Activated naive CD8-positive, alpha-beta T cell treated with anti-CD3 and anti-CD28 coated beads, Interleukin-2, amount 10 ng/mL, durations not matched to agents 7 days and 5 days (primary cell): ENCODE measurements around the gene DCAF15. TPM values are rescaled to one million over a fixed set of nuclear protein-coding genes. Genes with fewer than 3 reads are reported as not detected.
A peak's percentile ranks its signal among the peaks of the same experiment; 100 is the strongest.

Experiments
- ATAC-seq: fragments of 150-1000 bp; cut with Tn5 transposase; one replicate; pipeline ENCODE4 v1.10.0; 2021; ENCODE audit warnings: low read depth, moderate library complexity
- POLR2A ChIA-PET: fragments of 350-600 bp; sonication (Branson Sonifier 250); formaldehyde crosslinking; loops from one replicate; lab custom pipeline; 2021; ENCODE audit warnings: antibody characterized with exemption; lab: Charles Lee
- DNase-seq: peaks from one replicate; pipeline ENCODE4 v3.0.0; 2021
- H3K27ac Mint-ChIP-seq: one replicate; pipeline ENCODE4 v1.8.0; 2022; ENCODE audit warnings: mild to moderate bottlenecking, mixed read lengths
- H3K27me3 Mint-ChIP-seq: one replicate; pipeline ENCODE4 v1.8.0; 2022; ENCODE audit warnings: mild to moderate bottlenecking, moderate library complexity, mixed read lengths
- H3K36me3 Mint-ChIP-seq: one replicate; pipeline ENCODE4 v1.8.0; 2021; ENCODE audit warnings: mild to moderate bottlenecking, mixed read lengths
- H3K4me1 Mint-ChIP-seq: one replicate; pipeline ENCODE4 v1.8.0; 2021; ENCODE audit warnings: mixed read lengths
- H3K4me3 Mint-ChIP-seq: one replicate; pipeline ENCODE4 v1.8.0; 2022; ENCODE audit warnings: mild to moderate bottlenecking, moderate library complexity, mixed read lengths
- H3K9me3 Mint-ChIP-seq: one replicate; pipeline ENCODE4 v1.8.0; 2021; ENCODE audit warnings: mixed read lengths
- total RNA-seq, 2 experiments: library from RNA; stranded (reverse); gene quantifications; one replicate each; pipeline ENCODE4 v1.2.3, GENCODE V29; 2021

The DCAF15 gene
- 100 to 1,000 TPM; 105 to 106 TPM for total RNA-seq

- peak; percentile 95 for DNase-seq
Observed at GRCh38 chr19:13952154-13952930, at the start of gene DCAF15. Gene DCAF15 (plus strand): TSS chr19:13952509. CDS start chr19:13952513, 4 bp downstream.

DNA sequence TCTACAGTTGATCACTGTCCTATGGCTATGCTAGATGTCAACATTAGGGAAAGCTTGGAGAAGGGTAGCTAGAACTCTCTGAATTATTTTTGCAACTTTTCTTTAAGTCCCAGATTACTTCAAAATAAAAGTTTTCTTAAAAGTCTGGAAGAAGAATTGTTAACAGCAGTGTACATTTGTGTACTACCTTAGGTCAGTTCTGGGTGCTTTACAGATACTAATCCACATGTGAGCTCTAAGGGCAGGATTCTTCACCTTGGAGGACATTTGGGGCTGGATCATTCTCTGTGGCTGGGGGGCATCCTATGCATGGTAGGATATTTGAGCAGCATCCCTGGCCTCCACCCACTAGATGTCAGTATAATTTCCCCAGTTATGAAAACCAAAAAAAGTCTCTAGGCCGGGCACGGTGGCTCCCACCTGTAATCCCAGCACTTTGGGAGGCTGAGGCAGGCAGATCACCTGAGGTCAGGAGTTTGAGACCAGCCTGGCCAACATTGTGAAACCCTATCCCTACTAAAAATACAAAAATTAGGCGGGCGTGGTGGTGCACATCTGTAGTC is 49.2 kb upstream of the DCAF15 start:
- ATAC-seq (no peak), DNase-seq (no peak)
- peaks cover 28% of the 10 kb centered on the region for H3K4me1 Mint-ChIP-seq
- H3K9me3 Mint-ChIP-seq: no peaks in the 10 kb centered on the region
- H3K27me3 Mint-ChIP-seq: no peaks in the 10 kb centered on the region
- no peak overlapping the region for H3K4me3 Mint-ChIP-seq
- POLR2A ChIA-PET: interaction anchor here (0.6 to 1.3 kb wide), 5 partner anchors 30 to 233 kb away, joined by 3 to 7 read pairs (median 4); partner anchors contain the start of gene ASF1B
- H3K27ac Mint-ChIP-seq: peak overlapping the region; percentile 38
- H3K36me3 Mint-ChIP-seq: no peaks in the 10 kb centered on the region

More at GRCh38 chr19:13952154-13952930, at the start of gene DCAF15:
- peaks cover 4% of the 10 kb centered on the region for H3K36me3 Mint-ChIP-seq
- H3K27ac Mint-ChIP-seq: peak within 1 kb of the TSS; percentile 93
- H3K4me3 Mint-ChIP-seq: peak within 1 kb of the TSS; percentile 99
- no peaks in the 10 kb centered on the region for H3K27me3 Mint-ChIP-seq
- peak; percentile 99 for ATAC-seq
- POLR2A ChIA-PET: interaction anchor here (0.6 to 3.1 kb wide), 23 partner anchors 10 to 121 kb away, joined by 3 to 30 read pairs (median 4); partner anchors contain the start of genes BRME1, CC2D1A, IL27RA and MISP3
- H3K9me3 Mint-ChIP-seq: no peaks in the 10 kb centered on the region
- peaks cover 14% of the 10 kb centered on the region for H3K4me1 Mint-ChIP-seq

- no peaks in the 10 kb centered on the region for H3K9me3 Mint-ChIP-seq
- peak within 1 kb of the TSS; percentile 86 for H3K4me3 Mint-ChIP-seq
- POLR2A ChIA-PET: interaction anchor here (1.0 to 1.7 kb wide), 3 partner anchors 23 to 99 kb away, joined by 3 to 7 read pairs (median 6); partner anchors contain the start of gene DCAF15
- peak; percentile 98 for ATAC-seq
- no peaks in the 10 kb centered on the region for H3K27me3 Mint-ChIP-seq
- peak within 1 kb of the TSS; percentile 87 for H3K27ac Mint-ChIP-seq
- H3K36me3 Mint-ChIP-seq: peaks cover 7% of the 10 kb centered on the region
- H3K4me1 Mint-ChIP-seq: peaks cover 24% of the 10 kb centered on the region
- peak; percentile 96 for DNase-seq
Observed at GRCh38 chr19:13905634-13906520, 46.4 kb upstream of the DCAF15 start, which contains the start of the genes BRME1 and CC2D1A. Gene BRME1 (minus strand): TSS chr19:13906117. CDS start chr19:13904892, 1,225 bp downstream. Gene CC2D1A (plus strand): TSS chr19:13906201. CDS start chr19:13906442, 241 bp downstream.

DNA sequence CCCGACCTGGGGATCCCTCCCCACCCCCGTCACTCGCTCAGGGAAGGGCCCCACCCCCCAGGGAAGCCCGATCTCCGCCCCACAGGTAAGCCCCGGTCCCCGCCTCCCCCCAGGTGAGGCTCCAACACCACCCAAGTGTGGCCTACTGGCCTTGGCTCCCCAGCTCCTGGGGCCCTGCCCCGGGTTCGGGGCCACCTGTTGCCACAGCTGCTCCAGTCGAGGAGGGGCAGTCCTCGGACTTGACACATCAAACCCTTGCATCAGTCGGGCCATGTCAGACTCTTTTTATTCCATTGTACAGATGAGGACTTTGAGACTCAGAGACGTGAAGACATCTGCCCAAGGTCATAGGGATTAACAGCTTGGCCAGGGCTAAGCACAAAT is 45.8 kb upstream of the DCAF15 start:
- H3K27me3 Mint-ChIP-seq: no peaks in the 10 kb centered on the region
- H3K4me1 Mint-ChIP-seq: peaks cover 24% of the 10 kb centered on the region
- peak overlapping the region; percentile 86 for H3K4me3 Mint-ChIP-seq
- POLR2A ChIA-PET: interaction anchor here (0.9 to 1.7 kb wide), 2 partner anchors 24 to 46 kb away, joined by 3 to 7 read pairs; partner anchors contain the start of gene DCAF15
- ATAC-seq (peak; percentile 31), DNase-seq (no peak)
- H3K27ac Mint-ChIP-seq: peak overlapping the region; percentile 82
- H3K9me3 Mint-ChIP-seq: no peaks in the 10 kb centered on the region
- peaks cover 10% of the 10 kb centered on the region for H3K36me3 Mint-ChIP-seq

- Mint-ChIP-seq H3K4me3 (peak overlapping the region; percentile 86), H3K9me3 (no peaks in the 10 kb centered on the region), H3K27me3 (no peaks in the 10 kb centered on the region), H3K27ac (peak overlapping the region; percentile 82), H3K4me1 (peaks cover 24% of the 10 kb centered on the region), H3K36me3 (peaks cover 10% of the 10 kb centered on the region)
- POLR2A ChIA-PET: interaction anchor here (0.9 to 1.7 kb wide), 2 partner anchors 25 to 45 kb away, joined by 3 to 7 read pairs; partner anchors contain the start of gene DCAF15
- ATAC-seq: no peak
- DNase-seq: no peak
Observed at GRCh38 chr19:13906910-13907309, 45.4 kb upstream of the DCAF15 start.

DNA sequence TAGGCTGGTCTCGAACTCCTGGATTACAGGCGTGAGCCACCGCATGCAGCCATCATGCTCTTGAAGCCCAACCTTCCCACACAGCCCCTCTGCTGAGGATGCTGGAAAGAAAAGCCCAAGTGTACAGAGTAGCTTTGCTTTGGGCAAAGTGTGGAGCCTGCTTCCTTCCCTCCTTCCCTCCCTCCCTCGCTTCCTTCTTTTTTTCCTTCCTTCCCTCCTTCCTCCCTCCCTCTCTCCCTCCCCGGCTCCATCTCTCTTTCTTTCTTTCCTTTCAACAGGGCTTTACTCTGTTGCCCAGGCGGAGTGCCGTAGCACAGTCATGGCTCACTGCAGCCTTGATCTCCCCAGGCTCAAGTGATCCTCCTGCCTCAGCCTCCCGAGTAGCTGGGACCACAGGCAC is 43.6 kb upstream of the DCAF15 start:
- DNase-seq (no peak), ATAC-seq (no peak)
- Mint-ChIP-seq H3K36me3 (peaks cover 10% of the 10 kb centered on the region), H3K27me3 (no peaks in the 10 kb centered on the region), H3K27ac (no peak overlapping the region), H3K4me3 (peak overlapping the region; percentile 30), H3K4me1 (peaks cover 19% of the 10 kb centered on the region), H3K9me3 (no peaks in the 10 kb centered on the region)
- POLR2A ChIA-PET: interaction anchor here (0.7 kb wide), 2 partner anchors 45 to 53 kb away, joined by 3 to 4 read pairs; no protein-coding TSS in a partner anchor

DNA sequence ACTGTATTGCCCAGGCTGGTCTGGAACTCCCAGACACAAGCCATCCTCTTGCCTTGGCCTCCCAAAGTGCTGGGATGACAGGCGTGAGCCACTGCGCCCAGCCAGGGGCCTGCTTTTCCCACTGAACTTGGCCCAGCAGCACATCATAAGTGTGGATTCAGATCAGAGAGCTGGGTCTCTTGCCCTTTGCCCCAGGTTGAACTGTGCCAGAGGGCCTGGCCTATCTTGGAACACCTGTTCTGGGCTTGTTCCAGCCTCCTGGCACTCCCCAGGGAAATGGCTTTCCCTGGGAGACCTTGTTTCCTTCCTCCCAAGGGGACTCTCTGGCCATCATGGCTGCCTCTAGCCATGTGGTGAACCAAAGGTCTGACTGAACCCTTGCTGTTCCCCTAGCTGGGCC is 42.9 kb upstream of the DCAF15 start:
- ATAC-seq: no peak
- H3K4me3 Mint-ChIP-seq: no peak overlapping the region
- POLR2A ChIA-PET: no interaction called here
- peaks cover 10% of the 10 kb centered on the region for H3K36me3 Mint-ChIP-seq
- H3K27me3 Mint-ChIP-seq: no peaks in the 10 kb centered on the region
- H3K27ac Mint-ChIP-seq: no peak overlapping the region
- DNase-seq: no peak
- H3K4me1 Mint-ChIP-seq: peaks cover 16% of the 10 kb centered on the region
- no peaks in the 10 kb centered on the region for H3K9me3 Mint-ChIP-seq

GRCh38 chr19:13913352-13913751 is 39.0 kb upstream of the DCAF15 start:
- no peaks in the 10 kb centered on the region for H3K27me3 Mint-ChIP-seq
- POLR2A ChIA-PET: no interaction called here
- H3K27ac Mint-ChIP-seq: no peak overlapping the region
- no peak overlapping the region for H3K4me3 Mint-ChIP-seq
- ATAC-seq: no peak
- no peaks in the 10 kb centered on the region for H3K9me3 Mint-ChIP-seq
- peaks cover 11% of the 10 kb centered on the region for H3K36me3 Mint-ChIP-seq
- no peaks in the 10 kb centered on the region for H3K4me1 Mint-ChIP-seq
- no peak for DNase-seq

DNA sequence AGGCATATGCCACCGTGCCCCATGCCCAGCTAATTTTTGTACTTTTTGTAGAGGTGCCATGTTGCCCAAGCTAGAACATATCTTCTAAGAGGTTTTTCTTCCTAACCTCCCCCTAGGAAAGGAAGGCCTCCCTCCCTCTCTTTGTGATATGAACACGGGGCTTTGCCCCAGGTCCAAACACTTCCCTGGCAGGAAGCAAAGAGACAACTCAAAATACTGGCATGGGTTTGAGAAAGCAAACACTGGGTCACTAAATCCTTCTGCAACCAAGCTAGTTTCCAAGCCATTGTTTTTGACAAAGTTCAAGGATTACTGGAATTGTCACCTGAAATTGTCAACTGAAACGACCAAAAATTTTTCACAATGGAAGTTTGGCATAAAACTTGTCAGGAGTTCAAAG is 37.5 kb upstream of the DCAF15 start:
- ATAC-seq: no peak
- DNase-seq: no peak
- H3K4me3 Mint-ChIP-seq: no peak overlapping the region
- H3K27me3 Mint-ChIP-seq: no peaks in the 10 kb centered on the region
- no peaks in the 10 kb centered on the region for H3K4me1 Mint-ChIP-seq
- H3K27ac Mint-ChIP-seq: no peak overlapping the region
- POLR2A ChIA-PET: no interaction called here
- no peaks in the 10 kb centered on the region for H3K9me3 Mint-ChIP-seq
- peaks cover 13% of the 10 kb centered on the region for H3K36me3 Mint-ChIP-seq

GRCh38 chr19:13917888-13918406 is 34.4 kb upstream of the DCAF15 start:
- ATAC-seq (no peak), DNase-seq (no peak)
- Mint-ChIP-seq H3K27ac (no peak overlapping the region), H3K4me1 (peaks cover 4% of the 10 kb centered on the region), H3K9me3 (peaks cover 4% of the 10 kb centered on the region), H3K4me3 (no peak overlapping the region), H3K27me3 (no peaks in the 10 kb centered on the region), H3K36me3 (peaks cover 29% of the 10 kb centered on the region)
- POLR2A ChIA-PET: no interaction called here

DNA sequence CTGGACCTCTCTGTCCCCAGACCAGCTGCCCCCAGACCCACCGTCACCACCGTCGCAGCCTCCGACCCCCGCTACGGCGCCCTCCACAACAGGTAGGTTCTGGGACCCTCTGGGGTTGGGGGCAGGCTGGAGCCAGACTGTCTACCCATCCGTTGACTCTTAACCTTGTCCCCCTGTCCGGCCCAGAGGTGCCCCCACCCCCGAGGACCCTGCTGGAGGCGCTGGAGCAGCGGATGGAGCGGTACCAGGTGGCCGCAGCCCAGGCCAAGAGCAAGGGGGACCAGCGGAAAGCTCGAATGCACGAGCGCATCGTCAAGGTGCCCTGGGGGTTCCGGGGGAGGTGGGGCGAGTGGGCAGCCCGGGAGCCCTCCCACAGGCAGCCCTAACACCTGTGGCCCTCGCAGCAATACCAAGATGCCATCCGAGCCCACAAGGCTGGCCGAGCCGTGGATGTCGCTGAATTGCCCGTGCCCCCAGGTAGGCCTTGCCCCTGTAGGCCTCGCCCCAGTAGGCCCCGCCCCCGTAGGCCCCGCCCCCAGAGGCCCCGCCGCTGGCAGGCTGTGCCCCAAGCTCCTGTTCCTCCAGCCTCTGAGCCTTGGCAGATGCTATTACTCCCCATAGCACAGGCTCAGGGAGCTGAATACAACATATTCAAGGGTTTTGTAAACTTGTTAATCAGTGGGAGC is 33.4 kb upstream of the DCAF15 start:
- POLR2A ChIA-PET: no interaction called here
- ATAC-seq (no peak), DNase-seq (no peak)
- Mint-ChIP-seq H3K27ac (no peak overlapping the region), H3K9me3 (peaks cover 4% of the 10 kb centered on the region), H3K4me1 (peaks cover 4% of the 10 kb centered on the region), H3K27me3 (no peaks in the 10 kb centered on the region), H3K36me3 (peaks cover 31% of the 10 kb centered on the region), H3K4me3 (no peak overlapping the region)

DNA sequence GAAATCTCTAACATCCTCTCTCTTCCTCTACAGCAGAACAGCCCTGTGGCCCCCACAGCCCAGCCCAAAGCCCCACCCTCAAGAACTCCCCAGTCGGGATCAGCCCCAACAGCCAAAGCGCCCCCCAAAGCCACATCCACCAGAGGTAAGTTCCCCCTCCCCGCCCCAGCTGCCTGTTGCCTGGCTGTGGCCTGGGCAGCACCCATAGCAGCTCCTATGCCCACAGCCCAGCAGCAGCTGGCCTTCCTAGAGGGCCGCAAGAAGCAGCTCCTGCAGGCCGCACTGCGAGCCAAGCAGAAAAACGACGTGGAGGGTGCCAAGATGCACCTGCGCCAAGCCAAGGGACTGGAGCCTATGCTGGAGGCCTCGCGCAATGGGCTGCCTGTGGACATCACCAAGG is 31.8 kb upstream of the DCAF15 start:
- DNase-seq (no peak), ATAC-seq (no peak)
- Mint-ChIP-seq H3K9me3 (peaks cover 4% of the 10 kb centered on the region), H3K27ac (no peak overlapping the region), H3K4me3 (no peak overlapping the region), H3K27me3 (no peaks in the 10 kb centered on the region), H3K36me3 (peaks cover 33% of the 10 kb centered on the region), H3K4me1 (peaks cover 4% of the 10 kb centered on the region)
- POLR2A ChIA-PET: no interaction called here
